ENCODE results near the gene USH1G.
"Not testable (repeated sequence)": the region's sequence is repeated elsewhere in the genome, so short reads cannot be mapped to it uniquely, and the experiment has no call there.

Gene USH1G

DNA sequence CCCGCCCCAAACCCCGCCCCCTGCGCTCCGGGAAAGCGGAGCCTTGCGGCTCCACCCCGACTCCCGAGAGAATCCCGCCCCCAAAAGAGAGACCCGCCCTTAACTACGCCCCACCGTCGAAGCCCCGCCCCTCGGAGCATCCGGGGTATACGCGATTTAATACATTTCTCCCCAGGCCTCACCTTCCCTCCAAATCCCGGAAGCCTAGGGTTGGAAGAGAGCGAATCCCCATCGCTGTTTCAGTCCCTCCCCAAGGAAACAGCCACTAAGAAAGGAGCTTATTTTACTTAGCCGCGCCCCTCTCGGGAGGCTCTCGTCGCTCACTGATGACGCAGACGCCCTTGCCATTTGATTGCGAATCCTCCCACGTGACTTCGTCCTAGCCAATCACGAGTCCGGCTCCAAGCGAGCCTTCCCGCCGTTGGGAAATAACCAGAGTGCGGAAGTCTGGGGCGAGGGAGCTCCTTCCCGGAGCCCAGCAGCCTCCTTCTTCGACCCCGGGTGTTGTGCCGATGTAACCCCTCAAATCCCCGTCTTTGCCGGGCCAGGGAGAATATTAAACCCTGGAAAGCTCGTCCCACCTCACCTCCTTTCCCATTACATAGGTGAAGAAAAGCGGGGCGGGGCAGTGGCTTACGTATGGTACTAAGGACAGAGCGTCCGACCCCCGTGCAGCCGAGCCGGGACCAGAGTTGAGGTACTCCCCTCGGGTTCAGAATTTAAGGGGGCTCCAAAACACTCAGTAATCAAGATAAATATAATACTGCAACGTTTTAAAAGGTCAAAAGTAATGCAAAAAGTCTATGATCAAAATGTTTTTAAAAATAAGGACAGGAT lies 49.8 kb downstream of the USH1G start:
- DNase-seq, result peak; percentile 99

DNA sequence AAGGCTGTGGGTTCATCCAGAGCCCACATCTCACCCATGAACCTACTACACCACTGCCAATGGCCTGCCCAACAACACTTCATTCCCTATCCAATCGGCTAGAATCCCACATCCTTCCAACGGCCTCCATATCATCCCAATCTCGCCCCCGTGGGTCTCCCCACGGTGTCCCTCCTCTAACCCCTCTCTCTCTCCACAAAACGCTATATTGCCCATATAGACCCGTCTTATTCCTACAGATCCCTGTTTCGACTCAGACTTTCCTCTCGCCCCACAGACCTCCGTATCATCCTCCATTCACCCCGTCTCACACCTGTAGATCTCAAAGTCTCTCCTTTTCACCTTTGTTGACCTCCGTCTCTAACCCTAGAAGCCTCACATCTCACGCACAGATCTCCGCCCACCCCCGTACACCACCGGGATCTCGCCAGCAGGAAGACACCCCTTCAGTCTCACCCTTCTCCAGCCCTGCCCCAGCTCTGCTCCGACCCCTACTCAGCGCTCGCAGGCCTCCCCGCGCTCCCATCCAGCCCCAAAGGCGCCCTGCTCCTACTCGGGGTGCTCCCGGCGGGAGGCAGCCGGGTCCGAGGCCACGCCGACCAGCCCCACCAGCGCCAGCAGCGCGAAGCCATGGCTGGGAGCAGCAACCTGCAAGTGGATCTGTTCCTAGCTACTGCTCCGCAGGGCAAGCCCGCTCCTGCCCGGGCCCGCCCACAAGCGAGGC lies 50.6 kb downstream of the USH1G start, which contains the start of gene FDXR:
FDXR (minus strand) TSS at position 682 of the 724 bp plus-strand sequence; CDS start at position 632, 50 bp downstream.
- DNase-seq, result no peak

DNA sequence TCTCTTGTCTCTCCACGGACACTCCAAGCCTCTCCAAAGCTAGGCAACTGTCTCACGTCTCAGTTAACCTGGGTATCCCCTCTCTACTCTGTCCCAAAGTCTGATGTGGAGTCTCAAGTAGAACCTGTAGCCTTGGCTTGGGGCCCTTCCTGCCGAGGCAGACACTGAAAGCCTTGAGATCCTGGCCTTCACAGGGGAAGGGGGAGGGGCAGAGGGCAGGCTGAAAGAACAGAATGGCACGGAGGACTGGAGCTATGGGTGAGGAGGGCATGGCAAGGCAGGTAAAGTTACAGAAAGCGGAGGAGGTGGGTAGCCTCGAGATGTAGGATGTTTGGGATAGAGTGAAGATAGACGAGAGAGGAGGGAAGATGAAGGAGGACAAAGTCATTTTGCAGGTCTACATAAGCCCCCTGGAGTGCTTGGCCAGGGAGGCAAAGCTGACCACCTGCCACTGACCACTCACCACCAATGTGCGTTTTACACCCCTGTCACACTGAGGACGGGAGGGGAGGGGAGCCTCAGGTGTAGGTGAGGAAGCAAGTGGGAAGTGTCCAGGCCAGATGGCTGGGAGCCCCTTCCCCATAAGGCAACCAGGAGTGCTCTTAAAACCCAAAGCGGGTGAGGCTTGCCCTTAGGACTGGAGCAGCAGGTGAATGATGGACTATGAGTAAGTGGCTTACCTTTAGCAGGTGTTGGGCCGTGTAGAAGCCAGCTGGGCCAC lies 51.5 kb downstream of the USH1G start:
- no peak for DNase-seq

DNA sequence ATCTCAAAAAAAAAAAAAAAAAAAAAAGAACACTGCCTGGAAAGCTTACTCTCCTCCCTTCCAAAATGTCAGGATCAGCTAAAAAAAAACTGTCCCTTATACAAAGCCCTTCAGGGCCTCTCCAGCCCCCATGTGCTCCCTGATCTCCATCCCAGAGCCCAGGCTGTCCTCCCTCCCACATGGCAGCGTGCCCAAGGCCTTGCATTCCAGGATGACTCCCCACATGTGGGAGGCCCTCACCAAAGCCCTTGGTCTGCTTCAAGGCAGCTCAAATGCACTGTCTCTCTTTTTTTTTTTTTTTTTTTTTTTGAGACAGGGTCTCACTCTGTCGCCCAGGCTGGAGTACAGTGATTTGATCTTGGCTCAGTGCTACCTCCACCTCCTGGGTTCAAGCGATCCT lies 52.5 kb downstream of the USH1G start:
- no peak for DNase-seq

DNA sequence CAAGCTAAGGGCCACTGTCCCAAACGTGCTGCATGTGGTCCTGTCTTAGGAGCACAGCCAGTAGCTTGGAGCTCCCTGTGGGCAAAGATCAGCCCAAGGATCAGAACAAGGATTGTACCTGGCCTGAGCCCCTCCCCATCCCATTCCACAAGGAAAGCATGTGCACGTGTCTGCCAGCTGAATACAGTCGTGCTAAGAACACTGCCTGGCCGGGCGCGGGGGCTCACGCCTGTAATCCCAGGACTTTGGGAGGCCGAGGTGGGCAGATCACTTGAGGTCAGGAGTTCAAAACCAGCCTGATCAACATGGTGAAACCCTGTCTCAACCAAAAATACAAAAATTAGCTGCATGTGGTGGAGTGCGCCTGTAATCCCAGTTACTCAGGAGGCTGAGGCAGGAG lies 53.0 kb downstream of the USH1G start:
- not testable (repeated sequence) for DNase-seq

DNA sequence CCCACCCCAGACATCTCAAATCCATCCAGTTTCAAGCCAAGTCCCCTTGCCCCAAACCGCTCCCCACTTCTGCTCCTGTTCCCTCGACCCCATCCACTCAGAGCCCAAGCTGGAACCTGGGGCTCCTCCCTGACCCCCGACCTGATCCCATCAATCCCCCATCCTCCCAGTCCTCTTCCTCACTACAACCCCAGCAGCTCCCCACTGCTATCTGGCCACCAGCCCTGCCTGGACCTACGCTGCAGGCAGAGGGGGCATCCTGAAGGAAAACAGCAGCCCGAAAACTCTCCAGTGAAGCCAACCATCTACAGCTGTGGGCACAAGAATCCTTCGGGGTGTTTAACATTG lies 54.2 kb downstream of the USH1G start:
- no peak for DNase-seq

DNA sequence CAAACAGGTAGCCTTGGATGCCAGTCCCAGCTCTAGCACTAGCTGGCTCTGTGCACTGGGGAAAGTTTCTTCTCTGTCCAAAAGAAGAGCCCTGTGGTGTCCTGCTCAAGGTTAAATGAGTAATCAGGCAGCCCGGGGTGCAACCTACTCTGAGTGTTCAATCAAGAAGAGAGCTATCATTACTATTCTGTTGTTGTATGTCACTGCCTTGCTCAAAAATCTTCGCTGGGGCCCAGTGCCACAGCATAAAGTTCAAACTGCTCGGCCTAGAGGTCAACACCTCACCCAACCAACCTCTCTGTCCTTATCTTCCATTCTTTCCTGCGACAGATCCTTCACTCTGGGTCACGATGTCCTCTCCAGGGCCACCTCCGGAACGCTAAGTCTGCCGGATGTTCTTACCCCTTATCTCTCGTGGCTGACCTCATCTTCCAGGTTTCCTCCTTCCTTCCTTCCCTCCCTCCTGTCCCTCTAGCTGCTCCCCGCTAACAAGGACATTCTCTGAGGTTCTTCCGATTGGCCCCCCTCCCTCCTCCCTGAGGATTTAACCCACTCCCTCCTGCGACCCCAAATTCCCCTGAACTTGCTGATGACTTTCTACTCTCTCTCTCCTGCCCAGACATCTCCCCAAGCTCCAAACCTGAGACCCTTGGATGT lies 54.7 kb downstream of the USH1G start:
- DNase-seq, result no peak

DNA sequence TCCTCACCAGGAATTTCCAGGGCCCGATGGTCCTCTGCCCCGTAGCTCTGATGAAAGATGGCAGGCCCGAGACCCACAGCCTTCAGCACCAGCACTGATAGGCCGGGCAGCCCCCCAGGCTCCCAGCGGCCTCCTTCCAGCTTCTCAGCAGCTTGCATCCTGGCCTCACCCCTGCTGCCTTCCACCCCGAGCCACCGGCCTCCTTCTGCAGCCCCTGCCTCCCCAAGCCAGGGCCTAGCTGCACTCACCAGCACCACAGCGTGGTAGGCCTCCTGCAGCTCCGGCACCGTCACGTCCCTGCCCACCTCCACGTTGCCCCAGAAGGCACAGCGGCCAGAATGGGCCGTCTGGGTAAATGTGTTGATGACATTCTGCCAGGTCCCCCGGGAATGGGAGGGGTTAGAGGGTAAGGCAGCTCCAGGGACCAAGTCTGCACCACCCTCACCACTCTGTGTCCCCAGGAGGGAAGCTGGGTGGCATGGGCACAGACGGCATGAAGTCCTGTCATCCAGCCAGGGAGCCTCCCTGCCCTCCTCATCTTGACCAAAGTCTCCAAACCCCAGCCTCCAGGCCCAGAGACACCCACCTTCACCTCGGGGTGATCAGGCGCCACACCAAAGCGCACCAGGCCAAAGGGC lies 56.7 kb downstream of the USH1G start:
- no peak for DNase-seq
